HEK293T (cell line): Measurements from ENCODE around the gene NME2.

Source experiments
- BHLHE40 ChIP-seq: fragments of 450-650 bp; IDR thresholded peaks from 2 replicates; pipeline ENCODE4 v1.6.1; 2016; ENCODE audit warnings: mild to moderate bottlenecking, moderate library complexity, borderline replicate concordance
- CTBP1 ChIP-seq: fragments of 450-650 bp; IDR thresholded peaks from 2 replicates; pipeline ENCODE4 v1.6.1; 2016; ENCODE audit warnings: borderline replicate concordance
- FOXM1 ChIP-seq: fragments of 450-650 bp; IDR thresholded peaks from 2 replicates; pipeline ENCODE4 v1.6.1; 2017; ENCODE audit warnings: mild to moderate bottlenecking, borderline replicate concordance
- TARDBP ChIP-seq: fragments of 450-650 bp; IDR thresholded peaks from 2 replicates; pipeline ENCODE4 v1.6.1; 2016
- ZNF384 ChIP-seq: fragments of 450-650 bp; IDR thresholded peaks from 2 replicates; pipeline ENCODE4 v1.6.1; 2016

DNA sequence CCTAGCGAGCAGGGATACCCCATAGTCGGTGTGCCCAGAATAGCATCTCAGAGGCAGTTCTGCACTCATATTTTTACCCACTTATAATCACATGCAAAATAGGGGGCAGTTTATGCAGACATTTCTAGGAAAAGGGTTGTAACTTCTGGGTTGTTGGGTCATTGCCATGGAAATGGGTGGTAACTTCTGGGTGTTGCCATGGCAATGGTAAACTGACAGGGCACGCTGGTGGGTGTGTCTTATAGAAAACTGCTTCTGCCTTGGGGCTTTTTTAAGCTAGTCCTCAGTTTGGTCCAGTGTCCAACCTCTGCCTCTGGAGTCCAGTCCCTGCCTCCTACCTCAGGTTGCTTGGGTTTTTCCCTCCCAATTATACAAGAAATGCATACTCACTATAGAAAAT lies 38.1 kb upstream of the NME2 start:
- TF ChIP-seq FOXM1 (no peak), TARDBP (no peak), BHLHE40 (no peak), ZNF384 (no peak), CTBP1 (no peak)
